CD4-positive, alpha-beta memory T cell (primary cell): ENCODE measurements around the gene IRAK3. TPM values are rescaled to one million over a fixed set of nuclear protein-coding genes. Genes with fewer than 3 reads are reported as not detected.
"Not testable (repeated sequence)": the region's sequence is repeated elsewhere in the genome, so short reads cannot be mapped to it uniquely, and the experiment has no call there.

Experiments
- CTCF ChIA-PET: fragments of 350-600 bp; sonication (Branson Sonifier 250); formaldehyde crosslinking; loops from one replicate; lab custom pipeline; 2021; ENCODE audit warnings: inconsistent platforms; ENCODE audit not compliant: partially characterized antibody; lab: Charles Lee
- POLR2A ChIA-PET: fragments of 350-600 bp; sonication (Branson Sonifier 250); formaldehyde crosslinking; loops from one replicate; lab custom pipeline; 2021; ENCODE audit not compliant: partially characterized antibody; lab: Charles Lee
- DNase-seq, 5 donors: peaks; one replicate each; pipeline versions ENCODE4 v3.0.0 to v3.0.0-alpha.2; 2020 to 2022; ENCODE audit warnings: mixed read lengths in 1 of 5
- H3K27ac ChIP-seq: one replicate; pipeline ENCODE4 v1.7.0; 2013; ENCODE audit warnings: low read depth, low read length
- H3K27me3 ChIP-seq: 2 replicates; pipeline ENCODE4 v1.7.0; 2013; ENCODE audit warnings: mild to moderate bottlenecking, low read length, moderate library complexity; ENCODE audit not compliant: insufficient read depth
- H3K36me3 ChIP-seq: 2 replicates; pipeline ENCODE4 v1.7.0; 2013; ENCODE audit warnings: mild to moderate bottlenecking, low read length, moderate library complexity; ENCODE audit not compliant: insufficient read depth
- H3K4me1 ChIP-seq: 2 replicates; pipeline ENCODE4 v1.7.0; 2013; ENCODE audit warnings: mild to moderate bottlenecking, low read length, moderate library complexity; ENCODE audit not compliant: insufficient read depth
- H3K4me3 ChIP-seq, 2 donors: one replicate each; pipeline ENCODE4 v1.7.0; 2013; ENCODE audit warnings: low read length in 2 of 2, mild to moderate bottlenecking in 1 of 2
- H3K9me3 ChIP-seq, 2 donors: one replicate each; pipeline ENCODE4 v1.7.0; 2013; ENCODE audit warnings: low read length in 2 of 2, control low read depth in 1 of 2; ENCODE audit not compliant: control insufficient read depth in 1 of 2
- H3K27ac Mint-ChIP-seq, 7 donors: one replicate each; pipeline ENCODE4 v1.8.0; 2020 to 2021; ENCODE audit warnings: mixed read lengths in 7 of 7, mild to moderate bottlenecking in 6 of 7, inconsistent platforms in 3 of 7, moderate library complexity in 3 of 7
- H3K27me3 Mint-ChIP-seq, 2 donors: one replicate each; pipeline ENCODE4 v1.8.0; 2020 to 2021; ENCODE audit warnings: mixed read lengths in 2 of 2
- H3K36me3 Mint-ChIP-seq, 2 donors: one replicate each; pipeline ENCODE4 v1.8.0; 2020 to 2021; ENCODE audit warnings: mixed read lengths in 2 of 2, inconsistent platforms in 1 of 2, mild to moderate bottlenecking in 1 of 2
- H3K4me1 Mint-ChIP-seq, 4 donors: one replicate each; pipeline ENCODE4 v1.8.0; 2020 to 2021; ENCODE audit warnings: mixed read lengths in 4 of 4, mild to moderate bottlenecking in 1 of 4
- H3K4me3 Mint-ChIP-seq, 8 donors: one replicate each; pipeline ENCODE4 v1.8.0; 2020 to 2021; ENCODE audit warnings: mixed read lengths in 8 of 8, mild to moderate bottlenecking in 7 of 8, moderate library complexity in 6 of 8, inconsistent platforms in 3 of 8
- H3K9me3 Mint-ChIP-seq, 8 donors: one replicate each; pipeline ENCODE4 v1.8.0; 2020 to 2021; ENCODE audit warnings: mixed read lengths in 8 of 8, mild to moderate bottlenecking in 5 of 8, inconsistent platforms in 3 of 8, moderate library complexity in 1 of 8
- intact Hi-C: fragments of 100-400 bp; cut with micrococcal nuclease; formaldehyde crosslinking; loops from one replicate; pipeline ENCODE4 v1.15.1; 2023
- polyA plus RNA-seq, 2 donors: library from polyadenylated mRNA; unstranded; fragments of 300-500 nt; fragmentation: Illumina TruSeq; gene quantifications; one replicate each; pipeline ENCODE4 v1.2.3, GENCODE V29; 2021
- total RNA-seq, 2 experiments: library from RNA; stranded (reverse); gene quantifications; one replicate each; pipeline ENCODE4 v1.2.3, GENCODE V29; 2021

The IRAK3 gene
- total and polyA plus RNA-seq, 4 experiments from 2014 or later = 0.14 to 0.47 (median 0.44) TPM; not detected in 1

DNA sequence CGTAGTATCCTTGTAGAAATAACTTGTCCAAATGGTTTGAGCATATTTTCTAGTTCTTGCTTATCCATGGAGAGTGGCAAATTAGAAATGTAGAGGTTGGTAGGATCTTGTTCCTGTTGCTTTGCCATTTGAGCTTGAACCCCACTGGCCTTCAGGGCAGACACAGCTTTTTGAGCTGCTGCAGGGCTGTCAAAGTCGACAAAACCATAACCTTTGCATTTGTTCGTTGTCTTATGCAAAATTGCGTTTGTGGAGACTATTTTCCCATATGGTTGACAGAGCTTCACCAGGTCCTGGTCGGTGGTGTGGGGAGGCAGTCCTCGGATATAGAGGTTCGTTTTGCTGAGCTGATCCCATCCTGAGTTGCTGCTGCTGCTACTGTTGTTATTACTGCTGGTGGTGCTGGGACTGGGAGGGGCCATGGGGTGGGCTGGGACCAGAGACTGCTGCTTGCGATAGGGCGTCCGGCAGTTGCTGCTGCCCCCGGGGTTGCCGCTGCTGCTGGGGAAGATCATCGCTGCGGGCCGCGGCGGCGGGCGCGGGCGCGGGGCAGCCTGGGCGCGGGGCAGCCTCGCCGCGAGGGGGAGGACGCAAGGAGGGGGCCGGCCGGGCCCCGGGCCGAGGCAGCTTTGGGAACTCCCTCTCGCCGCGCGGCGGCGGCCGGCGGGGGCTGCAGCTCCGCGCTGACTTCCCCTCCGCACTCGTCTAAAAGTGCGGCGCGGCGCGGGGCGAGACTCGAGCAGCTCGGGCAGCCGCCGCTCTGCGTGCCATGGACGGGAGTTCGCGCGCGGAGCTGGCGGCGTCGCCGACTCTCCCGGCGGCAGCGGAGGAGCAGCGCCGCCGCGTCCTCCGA, 46.0 kb downstream of the IRAK3 start:
- intact Hi-C loops, H3K9me3 Mint-ChIP-seq, H3K27ac ChIP-seq, H3K9me3 ChIP-seq, H3K36me3 ChIP-seq, H3K4me3 ChIP-seq, H3K27ac Mint-ChIP-seq, H3K36me3 Mint-ChIP-seq, H3K4me1 Mint-ChIP-seq, H3K4me1 ChIP-seq: not testable (repeated sequence)
- ChIA-PET CTCF (interaction anchor here (1.4 kb wide), 1 partner anchor 35 kb away, joined by 4 read pairs; no protein-coding TSS in a partner anchor), POLR2A (interaction anchor here (1.6 kb wide), 1 partner anchor 38 kb away, joined by 3 read pairs; no protein-coding TSS in a partner anchor)
- peaks cover 15% of the 10 kb centered on the region for H3K27me3 ChIP-seq
- Mint-ChIP-seq H3K4me3 (peak overlapping the region; percentile 32 to 78 (median 72)), H3K27me3 (peaks cover 27 to 41% of the 10 kb centered on the region in 2 donors)
- peak in 3 of 5 donors; percentile 5 to 28 (median 26) for DNase-seq

DNA sequence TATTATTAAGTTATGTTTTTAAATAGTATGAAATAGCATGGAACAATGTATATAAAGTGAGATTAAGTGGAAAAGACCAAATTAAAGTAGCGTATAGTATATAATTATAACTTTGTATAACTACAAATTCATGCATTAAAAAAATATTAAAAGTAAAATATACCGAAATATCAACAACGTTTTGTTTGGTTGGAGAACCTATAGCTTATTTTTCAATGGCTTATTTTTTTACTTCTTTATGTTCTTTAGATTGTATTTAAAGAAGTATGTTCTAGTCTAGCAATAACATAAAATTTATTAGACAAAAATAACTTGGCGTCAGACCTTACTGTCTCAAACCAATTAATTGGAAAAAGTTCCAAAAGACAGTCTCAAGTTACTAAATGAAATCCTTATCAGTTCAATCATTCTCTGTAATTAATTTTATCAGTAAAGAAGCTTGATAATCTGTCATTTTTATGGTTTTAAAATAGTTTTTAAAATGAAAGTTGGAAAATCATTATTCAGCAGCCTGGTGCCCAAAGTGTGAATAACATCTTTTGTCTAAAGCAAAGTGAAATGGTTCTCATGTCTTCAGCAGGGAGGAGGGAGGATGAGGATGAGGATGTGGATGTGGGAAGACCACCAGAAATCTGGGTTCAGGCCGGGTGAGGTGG, 46.7 kb downstream of the IRAK3 start:
- Mint-ChIP-seq H3K27ac (no peak overlapping the region), H3K9me3 (peaks cover 0 to 3% (median 0%) of the 10 kb centered on the region in 8 donors), H3K36me3 (no peaks in the 10 kb centered on the region), H3K4me1 (peaks cover 4 to 10% (median 6%) of the 10 kb centered on the region in 4 donors), H3K4me3 (peak overlapping the region in 6 of 8 donors; percentile 21 to 56 (median 45)), H3K27me3 (peaks cover 27 to 42% of the 10 kb centered on the region in 2 donors)
- intact Hi-C loops = no loop called here
- Histone ChIP-seq H3K4me1 (peaks cover 5% of the 10 kb centered on the region), H3K36me3 (no peaks in the 10 kb centered on the region), H3K9me3 (no peaks in the 10 kb centered on the region), H3K27ac (no peak overlapping the region), H3K27me3 (peaks cover 15% of the 10 kb centered on the region), H3K4me3 (no peak overlapping the region)
- CTCF ChIA-PET = interaction anchor here (1.4 kb wide), 1 partner anchor 34 kb away, joined by 4 read pairs; no protein-coding TSS in a partner anchor
- peak in 1 of 5 donors; percentile 10 for DNase-seq
- POLR2A ChIA-PET = no interaction called here

DNA sequence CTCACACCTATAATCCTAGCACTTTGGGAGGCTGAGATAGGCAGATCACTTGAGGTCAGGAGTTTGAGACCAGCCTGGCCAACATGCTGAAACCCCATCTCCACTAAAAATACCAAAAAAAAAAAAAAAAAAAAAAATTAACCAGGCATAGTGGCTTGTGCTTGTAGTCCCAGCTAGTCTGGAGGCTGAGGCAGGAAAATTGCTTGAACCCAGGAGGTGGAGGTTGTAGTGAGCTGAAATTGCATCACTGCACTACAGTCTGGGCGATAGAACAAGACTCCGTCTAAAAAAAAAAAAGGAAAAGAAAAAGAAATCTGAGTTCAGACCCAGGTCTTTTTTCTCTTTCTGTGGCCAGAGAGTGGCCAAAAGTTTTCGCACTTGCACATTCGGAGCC, 47.3 kb downstream of the IRAK3 start:
- H3K9me3 Mint-ChIP-seq, H3K27ac Mint-ChIP-seq, H3K27ac ChIP-seq, H3K4me1 Mint-ChIP-seq, DNase-seq, H3K4me3 ChIP-seq, H3K36me3 ChIP-seq, intact Hi-C loops, H3K9me3 ChIP-seq, H3K36me3 Mint-ChIP-seq, POLR2A ChIA-PET, H3K4me1 ChIP-seq: not testable (repeated sequence)
- CTCF ChIA-PET = interaction anchor here (0.8 to 1.4 kb wide), 2 partner anchors 19 to 33 kb away, joined by 3 to 4 read pairs; no protein-coding TSS in a partner anchor
- Mint-ChIP-seq H3K4me3 (peak overlapping the region in 7 of 8 donors; percentile 6 to 55 (median 40)), H3K27me3 (peaks cover 28 to 40% of the 10 kb centered on the region in 2 donors)
- H3K27me3 ChIP-seq = peaks cover 15% of the 10 kb centered on the region

DNA sequence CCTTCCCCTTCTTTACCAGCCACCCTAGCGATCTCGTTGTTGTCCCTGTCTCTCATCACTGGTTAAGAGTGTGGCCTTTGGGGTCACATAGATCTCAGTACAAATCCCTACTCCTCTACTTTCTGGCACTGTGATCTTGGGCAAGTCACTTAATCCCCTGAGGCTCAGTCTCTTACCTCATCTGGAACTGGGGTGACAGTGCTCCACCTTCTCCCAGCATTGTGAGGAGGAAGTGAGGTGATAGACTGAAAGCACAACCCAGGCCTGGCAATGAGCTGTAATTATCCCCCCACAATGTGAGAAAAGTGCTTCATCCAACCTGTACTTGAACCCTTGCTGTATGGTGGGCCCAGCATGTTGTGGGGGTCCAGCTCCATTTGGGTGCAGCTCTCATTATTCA, 48.0 kb downstream of the IRAK3 start:
- H3K9me3 Mint-ChIP-seq = peaks cover 0 to 3% (median 0%) of the 10 kb centered on the region in 8 donors
- peaks cover 5% of the 10 kb centered on the region for H3K4me1 ChIP-seq
- intact Hi-C loops = no loop called here
- H3K27ac ChIP-seq = no peak overlapping the region
- H3K27ac Mint-ChIP-seq = no peak overlapping the region
- peaks cover 4 to 10% (median 6%) of the 10 kb centered on the region in 4 donors for H3K4me1 Mint-ChIP-seq
- H3K9me3 ChIP-seq = no peaks in the 10 kb centered on the region
- no peak for DNase-seq
- H3K4me3 ChIP-seq = no peak overlapping the region
- CTCF ChIA-PET = interaction anchor here (0.8 kb wide), 1 partner anchor 18 kb away, joined by 3 read pairs; no protein-coding TSS in a partner anchor
- H3K4me3 Mint-ChIP-seq = peak overlapping the region in 6 of 8 donors; percentile 7 to 50 (median 36)
- POLR2A ChIA-PET = no interaction called here
- H3K36me3 Mint-ChIP-seq = no peaks in the 10 kb centered on the region
- H3K27me3 Mint-ChIP-seq = peaks cover 26 to 40% of the 10 kb centered on the region in 2 donors
- peaks cover 15% of the 10 kb centered on the region for H3K27me3 ChIP-seq
- no peaks in the 10 kb centered on the region for H3K36me3 ChIP-seq

DNA sequence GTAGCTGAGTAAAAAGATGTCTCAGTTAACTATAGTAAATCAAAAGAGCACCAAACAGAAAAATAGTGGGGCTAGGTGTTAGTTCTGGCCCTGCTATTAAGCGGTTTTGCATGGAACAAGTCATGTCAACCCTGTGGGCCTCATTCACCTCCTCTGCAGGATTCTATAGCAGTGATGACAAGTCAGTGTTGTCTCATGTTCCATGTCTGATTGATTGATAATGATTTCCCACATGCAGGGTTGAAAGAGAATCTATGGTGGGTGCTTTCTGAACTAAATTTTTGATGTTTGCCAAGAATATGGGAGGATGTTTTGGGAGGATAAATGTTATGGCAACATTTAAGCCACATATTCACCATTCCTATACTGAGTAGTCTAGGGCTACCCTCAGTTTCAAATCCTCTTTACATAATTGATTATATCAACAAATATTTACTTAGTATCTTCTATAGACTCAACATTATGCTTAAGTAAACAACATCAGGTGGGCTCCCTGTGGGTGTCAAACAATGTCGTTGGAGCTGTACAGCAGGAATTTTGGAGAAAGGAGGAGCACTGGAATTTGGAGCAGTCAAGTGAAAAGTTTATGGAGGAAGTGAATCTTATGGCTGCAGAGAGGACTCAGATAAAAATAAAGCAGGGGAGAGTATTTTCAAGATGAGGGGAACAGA, 48.6 kb downstream of the IRAK3 start:
- intact Hi-C loops = no loop called here
- peaks cover 0 to 3% (median 0%) of the 10 kb centered on the region in 8 donors for H3K9me3 Mint-ChIP-seq
- H3K4me3 Mint-ChIP-seq = peak overlapping the region in 1 of 8 donors; percentile 50
- no peak overlapping the region for H3K27ac Mint-ChIP-seq
- Histone ChIP-seq H3K9me3 (no peaks in the 10 kb centered on the region), H3K36me3 (no peaks in the 10 kb centered on the region), H3K27ac (no peak overlapping the region), H3K4me1 (peaks cover 5% of the 10 kb centered on the region), H3K4me3 (no peak overlapping the region), H3K27me3 (peaks cover 15% of the 10 kb centered on the region)
- ChIA-PET CTCF (no interaction called here), POLR2A (no interaction called here)
- H3K36me3 Mint-ChIP-seq = no peaks in the 10 kb centered on the region
- peaks cover 4 to 10% (median 6%) of the 10 kb centered on the region in 4 donors for H3K4me1 Mint-ChIP-seq
- peaks cover 30 to 39% of the 10 kb centered on the region in 2 donors for H3K27me3 Mint-ChIP-seq
- no peak for DNase-seq

DNA sequence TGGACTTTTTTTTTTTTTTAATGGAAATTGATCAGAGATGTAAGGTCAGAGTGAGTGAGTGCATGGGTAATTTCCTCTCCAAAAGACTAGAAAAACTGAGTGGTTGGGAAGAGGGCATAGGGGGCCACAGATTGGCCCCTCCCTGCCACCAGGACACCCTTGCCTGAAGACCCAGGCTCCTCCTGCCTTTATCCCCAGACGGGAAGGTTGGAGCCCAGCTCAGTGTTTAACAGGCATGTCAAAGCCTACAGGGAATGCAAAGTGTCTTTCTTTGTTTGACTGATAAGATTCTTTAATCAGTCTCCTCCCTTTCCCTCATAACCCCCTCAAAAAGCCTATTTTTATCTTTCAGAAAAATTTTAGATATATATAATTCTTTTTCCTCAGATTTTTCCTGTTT, 50.3 kb downstream of the IRAK3 start:
- H3K9me3 Mint-ChIP-seq = peaks cover 0 to 3% (median 0%) of the 10 kb centered on the region in 8 donors
- peaks cover 27 to 34% of the 10 kb centered on the region in 2 donors for H3K27me3 Mint-ChIP-seq
- POLR2A ChIA-PET = no interaction called here
- no peak for DNase-seq
- H3K27ac Mint-ChIP-seq = no peak overlapping the region
- Histone ChIP-seq H3K27me3 (peaks cover 15% of the 10 kb centered on the region), H3K27ac (no peak overlapping the region), H3K4me3 (no peak overlapping the region), H3K9me3 (no peaks in the 10 kb centered on the region), H3K36me3 (no peaks in the 10 kb centered on the region), H3K4me1 (peaks cover 5% of the 10 kb centered on the region)
- H3K4me3 Mint-ChIP-seq = no peak overlapping the region
- no peaks in the 10 kb centered on the region for H3K36me3 Mint-ChIP-seq
- intact Hi-C loops = no loop called here
- H3K4me1 Mint-ChIP-seq = peaks cover under 1 to 6% (median 2%) of the 10 kb centered on the region in 4 donors
- CTCF ChIA-PET = no interaction called here
